Astrocyte (in vitro differentiated cells and primary cell): ENCODE measurements around the gene EXOSC2.

Experiments used
- CTCF ChIP-seq: IDR thresholded peaks from 2 replicates; pipeline ENCODE4 v1.5.1; 2011; ENCODE audit warnings: low read depth, mild to moderate bottlenecking, inconsistent platforms, low read length, moderate library complexity; ENCODE audit not compliant: insufficient read depth
- EZH2 ChIP-seq: IDR thresholded peaks from 2 replicates; pipeline ENCODE4 v1.6.1; 2012; ENCODE audit warnings: mild to moderate bottlenecking, low read length, inconsistent platforms; ENCODE audit not compliant: insufficient read depth

DNA sequence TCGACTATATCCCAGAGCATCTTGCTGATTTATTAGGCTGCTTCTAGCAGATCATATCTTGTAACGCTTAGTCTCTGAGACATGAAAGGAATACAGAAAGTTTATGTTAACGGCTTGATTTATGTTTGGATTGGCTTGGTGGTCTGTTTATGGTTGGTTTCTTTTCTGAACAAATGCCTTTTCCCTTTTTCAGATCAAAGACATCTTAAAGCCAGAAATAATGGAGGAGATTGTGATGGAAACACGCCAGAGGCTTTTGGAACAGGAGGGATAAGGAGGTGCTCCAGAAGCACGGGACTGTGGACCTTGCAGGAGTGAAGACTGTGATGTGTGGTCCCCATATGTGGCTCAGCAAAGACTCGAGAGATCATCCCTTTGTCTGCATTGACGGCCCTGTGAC lies 9.9 kb downstream of the EXOSC2 start:
- TF ChIP-seq CTCF = no peak
- no peak for TF ChIP-seq EZH2
